ENCODE results near the gene CAV1. TPM values are rescaled to one million over a fixed set of nuclear protein-coding genes. Genes with fewer than 3 reads are reported as not detected.
"Not testable (repeated sequence)": the region's sequence is repeated elsewhere in the genome, so short reads cannot be mapped to it uniquely, and the experiment has no call there.

Gene CAV1
- total RNA-seq, 4 donors from 2014 or later, result 301 to 490 (median 321) TPM

DNA sequence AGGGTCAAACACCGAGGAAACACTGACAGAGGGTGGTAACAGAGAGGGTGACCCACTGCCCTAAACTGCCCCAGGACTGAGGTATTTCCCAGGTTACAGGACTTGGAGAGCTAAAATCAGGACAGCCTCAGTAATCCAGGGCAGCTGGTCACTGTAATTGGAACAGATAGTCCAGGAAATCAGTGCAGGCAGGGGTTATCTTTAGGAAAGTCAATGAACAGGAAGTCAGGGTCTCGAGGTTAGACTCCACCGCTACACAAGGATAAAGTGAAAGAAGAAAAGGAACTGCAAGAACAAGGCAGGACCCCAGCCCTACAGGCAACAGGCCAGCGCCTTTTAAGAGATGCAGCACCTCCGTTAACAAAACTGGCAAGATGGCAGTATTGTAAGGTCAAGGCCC lies 61.1 kb downstream of the CAV1 start:
- Histone ChIP-seq H3K4me1 (peaks cover 18 to 26% of the 10 kb centered on the region in 2 donors), H3K27me3 (no peaks in the 10 kb centered on the region), H3K36me3 (no peaks in the 10 kb centered on the region), H3K9me3 (no peaks in the 10 kb centered on the region), H3K27ac (no peak overlapping the region), H3K4me3 (replicated peaks in 1 of 3) (no peak overlapping the region)
- DNase-seq, result no peak
- no peak for TF ChIP-seq POLR2A (IDR thresholded peaks at IDR 0.05)
- TF ChIP-seq, protein P1, sequence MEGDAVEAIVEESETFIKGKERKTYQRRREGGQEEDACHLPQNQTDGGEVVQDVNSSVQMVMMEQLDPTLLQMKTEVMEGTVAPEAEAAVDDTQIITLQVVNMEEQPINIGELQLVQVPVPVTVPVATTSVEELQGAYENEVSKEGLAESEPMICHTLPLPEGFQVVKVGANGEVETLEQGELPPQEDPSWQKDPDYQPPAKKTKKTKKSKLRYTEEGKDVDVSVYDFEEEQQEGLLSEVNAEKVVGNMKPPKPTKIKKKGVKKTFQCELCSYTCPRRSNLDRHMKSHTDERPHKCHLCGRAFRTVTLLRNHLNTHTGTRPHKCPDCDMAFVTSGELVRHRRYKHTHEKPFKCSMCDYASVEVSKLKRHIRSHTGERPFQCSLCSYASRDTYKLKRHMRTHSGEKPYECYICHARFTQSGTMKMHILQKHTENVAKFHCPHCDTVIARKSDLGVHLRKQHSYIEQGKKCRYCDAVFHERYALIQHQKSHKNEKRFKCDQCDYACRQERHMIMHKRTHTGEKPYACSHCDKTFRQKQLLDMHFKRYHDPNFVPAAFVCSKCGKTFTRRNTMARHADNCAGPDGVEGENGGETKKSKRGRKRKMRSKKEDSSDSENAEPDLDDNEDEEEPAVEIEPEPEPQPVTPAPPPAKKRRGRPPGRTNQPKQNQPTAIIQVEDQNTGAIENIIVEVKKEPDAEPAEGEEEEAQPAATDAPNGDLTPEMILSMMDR (IDR thresholded peaks at IDR 0.05), result no peak
- 85 to 86% methylated on average over 5 of the region's 5 CpGs for WGBS, 2 donors
- intact Hi-C loops (cut with DNase I), result loop anchor here (5.0 kb wide), 1 partner anchor 329 kb away; no protein-coding TSS in a partner anchor

DNA sequence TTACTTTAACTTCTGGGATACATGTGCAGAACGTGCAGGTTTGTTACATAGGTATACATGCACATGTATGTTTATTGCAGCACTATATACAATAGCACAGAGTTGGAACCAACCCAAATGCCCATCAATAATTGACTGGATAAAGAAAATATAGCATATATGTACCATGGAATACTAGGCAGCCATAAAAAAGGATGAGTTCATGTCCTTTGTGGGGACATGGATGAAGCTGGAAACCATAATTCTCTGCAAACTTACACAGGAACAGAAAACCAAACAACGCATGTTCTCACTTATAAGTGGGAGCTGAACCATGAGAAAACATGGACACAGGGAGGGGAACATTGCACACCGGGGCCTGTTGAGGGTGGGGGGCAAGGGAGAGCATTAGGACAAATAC lies 62.4 kb downstream of the CAV1 start:
- H3K27ac ChIP-seq; H3K27me3 ChIP-seq; DNase-seq; H3K9me3 ChIP-seq; H3K36me3 ChIP-seq; H3K4me3 ChIP-seq (replicated peaks in 1 of 3): not testable (repeated sequence)
- intact Hi-C loops (cut with DNase I), result loop anchor here (5.0 kb wide), 1 partner anchor 330 kb away; no protein-coding TSS in a partner anchor
- H3K4me1 ChIP-seq, result peaks cover 22 to 27% of the 10 kb centered on the region in 2 donors
- 96 to 98% methylated on average over 3 of the region's 3 CpGs for WGBS, 2 donors

DNA sequence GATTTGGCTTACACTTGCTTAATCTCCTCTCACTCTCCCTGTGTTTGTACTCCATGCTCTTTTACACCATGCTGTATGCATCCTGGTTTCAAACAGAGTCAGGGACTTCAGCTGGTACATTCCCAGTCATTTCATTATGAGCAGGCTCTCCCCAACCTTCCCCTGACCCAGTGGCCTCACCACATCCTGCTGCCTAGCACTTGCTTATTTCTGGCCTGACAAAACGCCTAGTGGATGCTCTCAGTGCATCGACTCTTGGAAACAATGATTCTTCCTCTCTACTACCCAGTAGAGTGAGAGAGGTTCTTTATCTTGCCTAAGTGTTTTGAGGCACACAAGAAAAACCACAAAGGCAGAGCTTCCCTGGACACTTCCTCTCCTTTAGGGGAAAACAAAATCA lies 63.4 kb downstream of the CAV1 start:
- no peak for TF ChIP-seq POLR2A (IDR thresholded peaks at IDR 0.05)
- TF ChIP-seq, protein P1 (IDR thresholded peaks at IDR 0.05), result no peak
- peak overlapping the region in 1 of 3 donors; percentile 10 for H3K27ac ChIP-seq
- intact Hi-C loops (cut with DNase I), result loop anchor here (5.0 kb wide), 1 partner anchor 331 kb away; no protein-coding TSS in a partner anchor

DNA sequence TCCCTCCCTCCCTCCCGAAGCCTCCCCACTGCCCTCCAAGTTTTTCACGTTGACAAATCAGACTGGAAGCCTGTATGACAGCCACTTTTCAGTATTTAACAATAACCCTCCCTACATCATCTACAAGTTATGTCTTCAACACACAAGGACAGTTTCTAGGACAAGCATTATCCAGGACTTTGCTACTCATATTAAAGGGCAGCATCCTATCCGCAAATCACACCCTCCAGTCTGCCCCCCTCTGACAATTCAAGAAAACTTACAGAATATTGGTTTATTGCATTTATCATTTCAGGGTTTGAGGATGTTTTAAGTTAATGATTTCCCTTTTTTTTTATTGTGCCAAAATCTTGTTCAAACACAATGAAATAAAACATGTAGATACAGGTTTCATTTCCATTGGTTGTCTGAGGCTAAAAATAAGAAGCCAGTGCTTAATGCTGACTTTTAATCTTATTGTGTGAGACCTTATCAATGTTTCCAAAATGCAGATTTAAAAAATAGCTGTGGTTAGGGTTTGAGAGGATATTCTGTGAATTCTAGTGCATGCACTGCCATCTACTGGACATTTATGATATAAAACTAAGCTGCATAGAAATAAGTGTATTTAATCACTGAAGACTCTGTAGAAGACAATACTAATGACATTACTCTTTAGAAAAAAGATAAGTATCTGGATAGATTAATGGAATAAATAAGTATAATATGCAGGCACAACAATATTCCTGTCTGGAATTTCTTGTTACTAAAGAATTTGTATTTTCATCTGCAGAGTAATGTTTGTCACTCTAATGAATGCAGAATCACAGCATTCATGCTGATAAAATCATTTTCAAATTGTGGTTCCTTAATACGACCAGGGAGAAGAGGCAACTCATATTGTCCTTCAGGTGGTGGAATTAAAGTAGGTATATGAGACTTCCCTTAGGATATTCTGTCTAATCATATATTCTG lies 64.1 kb downstream of the CAV1 start:
- Histone ChIP-seq H3K4me1 (peaks cover 31 to 37% of the 10 kb centered on the region in 2 donors), H3K27me3 (no peaks in the 10 kb centered on the region), H3K4me3 (replicated peaks in 1 of 3) (no peak overlapping the region), H3K36me3 (no peaks in the 10 kb centered on the region), H3K27ac (peak overlapping the region in 1 of 3 donors; percentile 10), H3K9me3 (no peaks in the 10 kb centered on the region)
- intact Hi-C loops (cut with DNase I), result loop anchor here (5.0 kb wide), 1 partner anchor 332 kb away; no protein-coding TSS in a partner anchor
- no peak for DNase-seq
- TF ChIP-seq POLR2A (IDR thresholded peaks at IDR 0.05), result no peak
- TF ChIP-seq, protein P1 (IDR thresholded peaks at IDR 0.05), result peak; percentile 11 to 92 (median 61)
- 35 to 39% methylated on average over 4 of the region's 4 CpGs for WGBS, 2 donors

More for the DNA sequence above, 63.4 kb downstream of the CAV1 start:
- no peak overlapping the region for H3K4me3 ChIP-seq (replicated peaks in 1 of 3)
- WGBS, 2 donors, result 29 to 45% methylated on average over 2 of the region's 2 CpGs
- DNase-seq, result no peak
- peaks cover 30 to 37% of the 10 kb centered on the region in 2 donors for H3K4me1 ChIP-seq
- H3K36me3 ChIP-seq, result no peaks in the 10 kb centered on the region
- H3K9me3 ChIP-seq, result no peaks in the 10 kb centered on the region
- H3K27me3 ChIP-seq, result no peaks in the 10 kb centered on the region

DNA sequence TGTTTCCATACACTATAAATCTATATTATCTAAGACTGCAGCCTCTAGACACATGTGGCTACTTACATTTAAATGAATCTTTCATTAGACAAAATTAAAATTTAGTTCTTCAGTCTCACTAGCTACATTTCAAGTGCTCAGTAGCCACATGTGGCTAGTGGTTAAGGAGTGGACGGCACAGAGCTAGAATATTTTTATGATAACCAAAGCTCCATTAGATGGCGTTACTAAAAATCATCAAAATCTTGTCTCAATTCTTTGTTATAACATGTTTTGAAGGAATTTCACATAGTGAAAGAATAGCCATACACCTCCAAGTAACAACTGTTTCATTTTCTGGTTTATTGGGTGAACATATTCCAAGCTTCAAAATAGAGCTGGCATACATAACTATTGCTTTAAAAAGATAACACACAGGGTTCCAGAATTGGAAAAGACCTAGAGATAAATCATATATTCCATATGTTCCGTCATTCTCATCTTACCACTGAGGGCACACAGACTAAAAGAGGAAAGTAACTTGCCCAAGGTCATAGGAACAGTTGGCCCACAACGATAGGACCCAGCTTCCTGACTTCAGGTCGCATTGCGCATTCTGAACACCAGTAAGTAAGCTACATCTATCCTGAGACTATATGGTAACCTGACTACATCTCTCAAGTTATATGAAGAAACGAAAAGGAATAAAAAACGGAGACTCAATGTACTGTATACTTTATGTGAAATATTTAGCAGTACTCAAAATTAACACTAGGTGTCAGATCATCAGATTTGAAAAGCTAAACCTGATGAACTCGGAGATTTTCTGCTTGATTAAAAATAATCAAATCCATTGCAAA lies 66.6 kb downstream of the CAV1 start:
- Histone ChIP-seq H3K27me3 (no peaks in the 10 kb centered on the region), H3K4me3 (replicated peaks in 1 of 3) (no peak overlapping the region), H3K27ac (peak overlapping the region; percentile 53 to 65 (median 55)), H3K9me3 (no peaks in the 10 kb centered on the region), H3K4me1 (peaks cover 16 to 22% of the 10 kb centered on the region in 2 donors), H3K36me3 (no peaks in the 10 kb centered on the region)
- 47 to 50% methylated on average over 9 of the region's 9 CpGs for WGBS, 2 donors
- intact Hi-C loops (cut with DNase I), result loop anchor here (2.0 kb wide), 1 partner anchor 219 kb away; no protein-coding TSS in a partner anchor
- no peak for TF ChIP-seq POLR2A (IDR thresholded peaks at IDR 0.05)
- TF ChIP-seq, protein P1 (IDR thresholded peaks at IDR 0.05), result peak; percentile 32 to 86 (median 58)
- no peak for DNase-seq

Measured in thyroid gland (tissue), 4 donors.